Motor neuron (in vitro differentiated cells): ENCODE results near the gene PARVA. TPM values are rescaled to one million over a fixed set of nuclear protein-coding genes. Genes with fewer than 3 reads are reported as not detected.

Experiments used
- ATAC-seq, 8 experiments: fragments of 200-7000 bp; cut with Tn5 transposase; replicated peaks in 6 of 8; 2 replicates each; pipeline ENCODE4 v1.8.0; 2021; ENCODE audit warnings: mild to moderate bottlenecking in 8 of 8, moderate library complexity in 8 of 8
- H3K27ac ChIP-seq, 2 donors: fragments of 250-450 bp; sonication (Bioruptor Pico); 2 replicates each; pipeline ENCODE4 v1.9.0; 2021; ENCODE audit warnings: antibody characterized with exemption in 2 of 2, mild to moderate bottlenecking in 2 of 2, moderate library complexity in 1 of 2
- H3K4me1 ChIP-seq, 2 donors: fragments of 250-450 bp; sonication (Bioruptor Pico); replicated peaks in 1 of 2; 2 replicates each; pipeline ENCODE4 v1.6.1; 2021; ENCODE audit warnings: antibody characterized with exemption in 2 of 2, mild to moderate bottlenecking in 2 of 2, moderate library complexity in 1 of 2
- H3K4me3 ChIP-seq, 5 donors: fragments of 250-450 bp; sonication (Bioruptor Pico); 2 replicates each; pipeline ENCODE4 v1.9.0; 2021; ENCODE audit warnings: antibody characterized with exemption in 5 of 5, mild to moderate bottlenecking in 5 of 5, moderate library complexity in 4 of 5
- WGBS, 10 experiments: fragments of 450-650 bp; shearing (Covaris generic); methylation state at CpG; one replicate each; pipeline ENCODE4 v1.0.0; 2022; 5-methylcytosine and 5-hydroxymethylcytosine counted together
- in situ Hi-C, 9 experiments: fragments of 400-800 bp; cut with MboI; loops; one replicate each; pipeline ENCODE4 v1.15.0; 2021; ENCODE audit warnings: low sequenced_read_pairs in 9 of 9, low pct_unique_long_range_greater_than_20kb in 2 of 9; ENCODE audit not compliant: unreplicated experiment in 9 of 9
- total RNA-seq, 8 experiments: library from RNA; unstranded; fragments of 300-600 nt; gene quantifications; 2 replicates each; pipeline versions ENCODE4 v1.2.3 to v1.2.4, GENCODE V29; 2022

Gene PARVA
- total RNA-seq, 8 experiments from 2014 or later, result 4.8 to 59.4 (median 10.8) TPM

DNA sequence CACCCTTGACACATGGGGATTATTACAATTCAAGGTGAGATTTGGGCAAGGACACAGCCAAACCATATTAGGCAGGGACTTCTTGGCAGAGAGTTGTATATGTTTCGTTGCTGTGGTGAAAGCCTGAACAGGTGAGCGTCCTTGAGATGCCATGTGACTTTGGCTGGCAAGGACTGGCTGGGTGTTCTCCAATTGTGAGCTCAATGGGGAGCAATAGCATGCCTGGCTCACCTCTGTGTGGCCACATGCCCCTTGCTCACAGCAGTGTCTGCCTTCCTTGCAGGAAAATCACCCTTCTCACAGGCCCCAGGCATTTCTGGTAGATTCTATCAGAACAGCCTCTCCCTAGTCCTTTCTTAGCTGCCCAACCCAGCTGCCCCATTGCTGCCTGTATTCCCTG is 105.5 kb downstream of the PARVA start:
- no peak overlapping the region for H3K4me3 ChIP-seq
- ATAC-seq, result no peak
- no peaks in the 10 kb centered on the region for H3K4me1 ChIP-seq
- in situ Hi-C loops, result no loop called here
- H3K27ac ChIP-seq, result no peak overlapping the region
- 90 to 100% (median 100%) methylated on average over 1 to 2 of the region's 2 CpGs; no CpG with 5 or more reads in 5 of the 10 experiments for WGBS, 10 experiments

DNA sequence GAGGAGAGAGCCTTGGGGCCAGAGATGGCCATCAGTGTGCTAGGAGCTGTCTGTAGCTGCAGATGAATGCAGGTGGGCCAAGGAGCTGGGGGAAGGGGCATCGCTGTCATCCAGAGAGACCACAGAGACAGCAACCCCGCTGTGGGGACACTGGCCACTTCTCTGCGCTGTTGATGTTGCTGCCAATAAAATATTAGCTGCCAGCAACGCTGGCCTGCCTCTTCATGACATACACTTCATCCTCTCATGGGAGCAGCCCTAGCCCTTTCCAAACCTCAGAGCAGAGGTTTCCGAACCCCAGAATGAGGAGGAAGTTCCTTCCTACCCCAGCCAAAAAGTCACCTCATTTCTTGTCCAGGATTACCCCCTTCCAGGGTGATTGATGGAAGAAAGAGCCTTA is 106.2 kb downstream of the PARVA start:
- 71 to 100% (median 77%) methylated on average over 1 to 4 of the region's 5 CpGs; no CpG with 5 or more reads in 4 of the 10 experiments for WGBS, 10 experiments
- no peak overlapping the region for H3K4me3 ChIP-seq
- in situ Hi-C loops, result no loop called here
- no peaks in the 10 kb centered on the region for H3K4me1 ChIP-seq
- H3K27ac ChIP-seq, result no peak overlapping the region
- ATAC-seq, result no peak

- in situ Hi-C loops, result no loop called here
- WGBS, 10 experiments, result 25 to 100% (median 63%) methylated on average over 1 of the region's 1 CpG; no CpG with 5 or more reads in 4 of the 10 experiments
- H3K4me1 ChIP-seq, result no peaks in the 10 kb centered on the region
- no peak overlapping the region for H3K27ac ChIP-seq
- H3K4me3 ChIP-seq, result no peak overlapping the region
- no peak for ATAC-seq
Observed at GRCh38 chr11:12485328-12485727, 108.0 kb downstream of the PARVA start.

DNA sequence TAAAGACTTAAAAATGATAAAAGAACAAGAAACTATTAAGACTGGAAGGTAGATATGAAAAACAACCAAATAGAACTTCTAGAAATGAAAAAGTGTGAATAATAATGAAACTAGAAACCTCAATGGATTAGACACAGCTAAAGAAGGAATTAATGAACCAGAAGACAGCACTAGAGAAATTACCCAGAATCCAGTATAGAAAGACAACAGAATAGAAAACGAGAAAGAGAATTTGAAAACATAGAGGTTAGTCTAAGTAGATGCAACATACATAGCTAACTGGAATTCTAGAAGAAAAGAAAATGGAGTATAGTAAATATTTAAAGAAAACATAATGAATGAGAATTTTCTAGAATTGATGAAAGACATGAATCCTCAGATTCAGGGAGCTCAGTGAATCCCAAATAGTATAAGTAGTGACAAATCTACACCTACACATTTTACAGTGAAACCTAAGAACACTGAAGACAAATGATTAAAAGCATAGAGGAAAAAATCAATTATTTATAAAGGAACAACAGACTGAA is 111.9 kb downstream of the PARVA start:
- 71 to 100% (median 92%) methylated on average over 1 of the region's 1 CpG; no CpG with 5 or more reads in 1 of the 10 experiments for whole genome bisulfite sequencing, 10 experiments
- in situ Hi-C loops, result no loop called here
- Histone ChIP-seq H3K4me1 (no peaks in the 10 kb centered on the region), H3K4me3 (no peak overlapping the region), H3K27ac (no peak overlapping the region)
- no peak for ATAC-seq

DNA sequence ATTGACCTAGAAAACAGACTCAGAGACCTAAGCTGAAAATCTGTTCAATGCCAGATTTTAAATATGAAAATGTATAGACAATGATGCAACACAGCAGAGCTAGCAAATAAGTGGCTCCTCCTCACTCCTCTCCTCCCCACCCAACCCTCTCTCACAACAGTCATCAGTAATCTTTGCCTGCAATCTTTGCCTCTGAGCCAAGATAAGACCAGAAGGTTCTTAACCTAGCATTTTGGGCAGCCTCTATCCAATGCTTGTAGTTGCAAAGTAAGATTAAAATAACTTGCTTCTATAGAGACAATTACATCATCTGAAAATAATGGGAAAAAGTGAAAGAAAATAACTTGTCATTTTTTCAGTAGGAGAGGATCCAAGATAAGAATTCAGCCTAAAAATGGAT is 117.3 kb downstream of the PARVA start:
- peak in 3 of 8 experiments; percentile 36 to 95 (median 84) for ATAC-seq
- H3K4me3 ChIP-seq, result no peak overlapping the region
- in situ Hi-C loops, result no loop called here
- no peak overlapping the region for H3K27ac ChIP-seq
- peaks cover 0 to 9% of the 10 kb centered on the region in 2 donors for H3K4me1 ChIP-seq

GRCh38 chr11:12496181-12497025 is 119.0 kb downstream of the PARVA start:
- WGBS, 10 experiments, result 74 to 100% (median 86%) methylated on average over 1 to 6 of the region's 6 CpGs; no CpG with 5 or more reads in 1 of the 10 experiments

DNA sequence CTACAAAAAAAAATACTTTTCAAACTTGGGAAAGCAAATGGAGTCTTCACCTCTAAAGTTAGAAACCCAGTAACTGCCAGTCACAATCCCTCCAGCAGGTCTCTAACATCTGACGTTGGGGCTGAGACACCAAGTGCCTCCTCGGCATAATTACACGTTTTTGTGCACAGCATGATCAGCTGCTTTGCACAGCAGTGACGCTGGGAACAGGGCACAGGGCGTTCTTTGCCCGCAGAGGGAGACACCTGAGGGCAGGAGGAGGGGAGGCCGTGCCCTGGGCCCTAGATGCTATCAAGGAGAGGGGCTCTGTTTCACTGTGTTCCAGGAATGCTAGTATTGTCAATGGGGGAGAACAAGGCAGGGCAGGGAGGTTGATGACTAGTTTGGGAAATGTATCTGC is 120.1 kb downstream of the PARVA start:
- in situ Hi-C loops, result no loop called here
- ATAC-seq, result no peak
- WGBS, 10 experiments, result 57 to 100% (median 89%) methylated on average over 1 to 5 of the region's 7 CpGs; no CpG with 5 or more reads in 2 of the 10 experiments
- H3K4me3 ChIP-seq, result no peak overlapping the region
- peaks cover 0 to 9% of the 10 kb centered on the region in 2 donors for H3K4me1 ChIP-seq
- no peak overlapping the region for H3K27ac ChIP-seq

More at GRCh38 chr11:12496181-12497025, 119.0 kb downstream of the PARVA start:
- peak in 5 of 8 experiments; percentile 21 to 63 (median 40) for ATAC-seq
- H3K4me3 ChIP-seq, result no peak overlapping the region
- peaks cover 0 to 9% of the 10 kb centered on the region in 2 donors for H3K4me1 ChIP-seq
- in situ Hi-C loops, result no loop called here
- no peak overlapping the region for H3K27ac ChIP-seq

DNA sequence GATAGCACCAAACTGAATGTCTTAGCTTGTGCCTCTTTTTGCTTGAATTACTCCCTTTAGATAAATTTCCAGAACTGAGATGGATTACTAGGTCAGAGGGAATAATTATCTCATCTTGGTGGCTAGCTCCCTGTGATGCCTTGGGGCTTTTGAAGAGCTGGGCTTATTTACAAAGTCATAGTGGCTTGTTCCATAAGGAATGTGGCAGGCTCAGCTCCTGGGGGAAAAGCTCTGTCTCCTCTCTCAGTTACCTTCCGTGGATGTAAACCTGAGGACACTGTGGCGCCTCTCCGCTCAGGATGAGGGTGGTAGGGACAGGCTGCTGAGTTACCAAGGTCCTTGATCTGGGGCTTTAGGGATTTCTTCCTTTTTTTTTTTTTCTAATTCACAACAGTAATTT is 121.7 kb downstream of the PARVA start:
- Histone ChIP-seq H3K27ac (no peak overlapping the region), H3K4me3 (no peak overlapping the region), H3K4me1 (peaks cover 0 to 9% of the 10 kb centered on the region in 2 donors)
- ATAC-seq, result no peak
- WGBS, 10 experiments, result 86 to 100% (median 92%) methylated on average over 1 to 3 of the region's 3 CpGs; no CpG with 5 or more reads in 4 of the 10 experiments
- in situ Hi-C loops, result no loop called here

DNA sequence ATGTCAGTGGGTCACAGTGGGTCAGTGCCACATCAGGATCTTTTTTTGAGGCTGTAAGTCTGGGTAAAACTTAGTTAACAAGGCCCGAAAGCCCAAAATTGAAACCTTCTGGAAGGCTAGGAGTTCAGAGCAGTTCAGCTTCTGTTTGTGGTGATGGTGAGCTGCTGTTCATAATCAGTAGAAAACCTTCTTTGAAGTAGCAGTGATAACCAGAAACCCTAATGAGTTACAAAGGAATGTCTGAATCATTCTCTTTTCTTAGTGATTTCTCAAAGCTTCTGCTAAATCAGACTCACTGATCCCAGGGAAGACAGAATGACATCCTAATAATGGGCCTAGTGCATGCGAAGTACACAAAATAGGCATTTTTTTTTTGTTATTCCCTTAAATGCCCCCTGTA is 124.7 kb downstream of the PARVA start:
- no peaks in the 10 kb centered on the region for H3K4me1 ChIP-seq
- no peak for ATAC-seq
- in situ Hi-C loops, result loop anchor here in 1 of 9 experiments (25.0 kb wide), 1 partner anchor 385 kb away; no protein-coding TSS in a partner anchor
- H3K4me3 ChIP-seq, result no peak overlapping the region
- no peak overlapping the region for H3K27ac ChIP-seq
- WGBS, 10 experiments, result 88 to 100% (median 92%) methylated on average over 1 to 2 of the region's 2 CpGs; no CpG with 5 or more reads in 4 of the 10 experiments

DNA sequence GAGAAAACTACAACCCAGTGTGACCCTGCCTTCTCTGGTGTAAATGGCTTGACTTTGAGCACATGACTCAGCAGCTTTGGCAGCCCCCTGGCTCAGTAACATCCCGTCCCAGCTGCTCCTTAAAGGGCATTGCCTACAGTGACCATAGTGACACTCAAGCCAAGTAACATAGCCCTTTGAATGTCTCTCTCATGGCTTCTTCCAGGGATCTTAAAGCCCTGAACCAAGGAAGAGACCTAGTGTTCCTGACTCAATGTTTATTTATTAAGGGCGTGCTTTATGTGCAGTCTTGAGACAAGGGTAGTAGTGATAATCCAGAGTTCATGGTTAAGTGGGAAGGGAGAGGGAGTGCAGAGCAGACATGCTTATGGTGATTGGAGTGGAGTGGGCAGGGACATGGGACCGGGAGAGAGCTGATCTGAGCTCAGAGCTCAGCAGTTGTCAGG is 125.7 kb downstream of the PARVA start:
- no peak overlapping the region for H3K27ac ChIP-seq
- WGBS, 10 experiments, result 33 to 100% (median 67%) methylated on average over 1 to 2 of the region's 3 CpGs; no CpG with 5 or more reads in 3 of the 10 experiments
- peak in 5 of 8 experiments; percentile 19 to 64 (median 41) for ATAC-seq
- no peaks in the 10 kb centered on the region for H3K4me1 ChIP-seq
- in situ Hi-C loops, result loop anchor here in 1 of 9 experiments (25.0 kb wide), 1 partner anchor 384 kb away; no protein-coding TSS in a partner anchor
- H3K4me3 ChIP-seq, result no peak overlapping the region

GRCh38 chr11:12503886-12504285 is 126.5 kb downstream of the PARVA start:
- in situ Hi-C loops, result loop anchor here in 1 of 9 experiments (25.0 kb wide), 1 partner anchor 383 kb away; no protein-coding TSS in a partner anchor
- WGBS, 10 experiments, result 28 to 100% (median 50%) methylated on average over 1 to 2 of the region's 3 CpGs; no CpG with 5 or more reads in 6 of the 10 experiments
- no peak overlapping the region for H3K27ac ChIP-seq
- no peaks in the 10 kb centered on the region for H3K4me1 ChIP-seq
- no peak overlapping the region for H3K4me3 ChIP-seq
- no peak for ATAC-seq

DNA sequence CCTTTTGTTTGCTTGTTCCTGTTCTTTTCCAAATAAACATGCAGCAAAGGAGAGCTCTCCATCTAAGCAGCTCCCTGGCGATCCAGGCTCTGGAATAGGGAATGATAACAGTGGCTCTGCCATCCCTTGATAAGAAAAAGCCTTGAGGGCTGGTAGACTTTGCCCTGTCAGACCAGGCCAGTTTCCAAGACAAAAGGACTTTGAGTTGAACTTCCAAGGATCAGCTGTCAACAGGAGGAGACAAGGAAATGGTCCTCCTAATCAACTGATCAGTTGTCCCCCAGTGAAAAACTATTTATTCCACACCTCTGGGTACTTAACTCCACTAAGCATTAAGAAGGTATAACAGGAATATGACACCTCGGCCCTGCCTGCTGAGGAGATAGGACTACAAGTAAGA is 127.8 kb downstream of the PARVA start:
- WGBS, 10 experiments, result 77 to 100% (median 100%) methylated on average over 1 to 2 of the region's 2 CpGs; no CpG with 5 or more reads in 2 of the 10 experiments
- in situ Hi-C loops, result loop anchor here in 1 of 9 experiments (25.0 kb wide), 1 partner anchor 382 kb away; no protein-coding TSS in a partner anchor
- Histone ChIP-seq H3K27ac (no peak overlapping the region), H3K4me3 (no peak overlapping the region), H3K4me1 (no peaks in the 10 kb centered on the region)
- no peak for ATAC-seq

- H3K27ac ChIP-seq, result no peak overlapping the region
- no peak overlapping the region for H3K4me3 ChIP-seq
- H3K4me1 ChIP-seq, result no peaks in the 10 kb centered on the region
- peak in 3 of 8 experiments; percentile 8 to 44 (median 31) for ATAC-seq
- in situ Hi-C loops, result loop anchor here in 1 of 9 experiments (25.0 kb wide), 1 partner anchor 381 kb away; no protein-coding TSS in a partner anchor
Observed at GRCh38 chr11:12506404-12506921, 129.1 kb downstream of the PARVA start.
